Activated CD4-positive, alpha-beta T cell treated with anti-CD3 and anti-CD28 coated beads, Interleukin-2, amount 50 U/mL, for 48 hours (primary cell): ENCODE measurements around the gene GET4.
A peak's percentile ranks its signal among the peaks of the same experiment; 100 is the strongest.
"Not testable (repeated sequence)": the region's sequence is repeated elsewhere in the genome, so short reads cannot be mapped to it uniquely, and the experiment has no call there.

Experiments used
- DNase-seq, 2 experiments: peaks; one replicate each; pipeline ENCODE4 v3.0.0-alpha.2; 2020

The GET4 gene

DNA sequence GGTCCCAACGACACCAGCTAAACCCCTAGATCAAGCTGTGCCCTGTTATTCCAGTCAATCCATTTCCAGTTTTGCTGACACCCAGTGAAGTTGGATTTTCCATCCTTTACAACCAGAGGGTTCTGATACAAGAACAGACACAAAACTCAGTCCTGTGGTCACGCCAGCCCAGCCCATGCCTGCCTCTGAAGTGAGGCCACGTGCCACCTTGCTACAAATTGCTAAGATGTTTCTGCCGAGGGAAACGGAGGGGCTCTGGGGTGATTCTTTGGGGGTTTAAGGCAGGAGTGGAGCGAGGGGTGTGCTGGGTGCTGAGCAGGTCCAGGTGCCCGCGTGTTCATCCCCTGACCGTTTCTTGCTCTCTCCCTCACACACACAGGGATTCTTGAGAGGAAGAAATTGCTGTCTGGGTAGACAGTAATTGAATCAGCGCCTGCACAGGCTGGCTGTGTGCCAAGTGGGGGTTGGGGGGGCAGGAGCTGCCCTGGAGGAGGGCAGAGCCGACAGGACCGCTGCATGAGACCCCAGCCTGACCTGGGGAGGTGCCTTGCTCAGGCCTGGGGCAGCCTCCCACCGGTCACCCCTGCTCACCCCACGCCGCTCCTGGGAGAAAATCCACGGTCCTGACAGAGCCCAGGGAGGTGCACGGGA is 40.1 kb downstream of the GET4 start:
- no peak for DNase-seq

DNA sequence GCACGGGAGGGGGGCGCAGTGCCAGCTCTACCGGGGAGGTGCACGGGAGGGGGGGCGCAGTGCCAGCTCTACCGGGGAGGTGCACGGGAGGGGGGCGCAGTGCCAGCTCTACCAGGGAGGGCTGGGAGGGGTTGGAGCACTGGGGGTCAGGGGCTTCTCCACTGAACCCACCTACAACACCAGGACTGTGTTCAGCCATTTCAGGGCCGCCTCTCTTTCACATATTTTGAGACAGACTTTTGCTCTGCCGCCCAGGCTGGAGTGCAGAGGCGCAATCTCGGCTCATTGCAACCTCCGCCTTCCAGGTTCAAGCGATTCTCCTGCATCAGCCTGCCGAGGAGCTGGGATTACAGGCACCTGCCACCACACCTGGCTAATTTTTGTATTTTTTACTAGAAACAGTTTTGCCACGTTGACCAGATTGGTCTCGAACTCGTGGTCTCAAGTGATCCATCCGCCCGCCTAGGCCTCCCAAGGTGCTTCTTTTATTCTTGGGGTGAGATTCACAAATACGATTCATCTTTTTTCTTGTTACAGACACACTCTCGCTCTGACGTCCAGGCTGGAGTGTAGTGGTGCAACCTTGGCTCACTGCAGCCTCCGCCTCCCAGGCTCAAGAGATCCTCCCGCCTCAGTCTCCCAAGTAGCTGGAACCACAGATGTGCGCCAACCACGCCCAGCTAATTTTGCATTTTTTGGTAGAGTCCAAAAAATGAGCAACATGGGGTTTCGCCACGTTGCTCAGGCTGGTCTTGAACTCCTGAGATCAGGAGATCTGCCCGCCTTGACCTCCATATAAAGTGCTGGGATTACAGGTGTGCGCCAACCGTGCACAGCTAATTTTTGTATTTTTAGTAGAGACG is 41.1 kb downstream of the GET4 start:
- DNase-seq = no peak

DNA sequence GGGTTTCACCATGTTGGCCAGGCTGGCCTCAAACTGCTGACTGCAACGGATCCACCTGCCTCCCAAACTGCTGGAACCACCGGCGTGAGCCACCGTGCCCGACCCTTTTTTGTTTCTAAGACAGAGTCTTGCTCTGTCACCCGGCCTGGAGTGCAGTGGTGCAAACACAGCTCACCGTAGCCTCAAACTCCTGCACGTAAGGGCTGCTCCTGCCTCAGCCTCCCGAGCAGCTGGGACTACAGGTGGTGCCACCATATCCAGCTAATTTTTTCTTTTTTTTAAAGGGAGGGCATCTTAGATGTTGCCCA is 41.7 kb downstream of the GET4 start:
- no peak for DNase-seq

DNA sequence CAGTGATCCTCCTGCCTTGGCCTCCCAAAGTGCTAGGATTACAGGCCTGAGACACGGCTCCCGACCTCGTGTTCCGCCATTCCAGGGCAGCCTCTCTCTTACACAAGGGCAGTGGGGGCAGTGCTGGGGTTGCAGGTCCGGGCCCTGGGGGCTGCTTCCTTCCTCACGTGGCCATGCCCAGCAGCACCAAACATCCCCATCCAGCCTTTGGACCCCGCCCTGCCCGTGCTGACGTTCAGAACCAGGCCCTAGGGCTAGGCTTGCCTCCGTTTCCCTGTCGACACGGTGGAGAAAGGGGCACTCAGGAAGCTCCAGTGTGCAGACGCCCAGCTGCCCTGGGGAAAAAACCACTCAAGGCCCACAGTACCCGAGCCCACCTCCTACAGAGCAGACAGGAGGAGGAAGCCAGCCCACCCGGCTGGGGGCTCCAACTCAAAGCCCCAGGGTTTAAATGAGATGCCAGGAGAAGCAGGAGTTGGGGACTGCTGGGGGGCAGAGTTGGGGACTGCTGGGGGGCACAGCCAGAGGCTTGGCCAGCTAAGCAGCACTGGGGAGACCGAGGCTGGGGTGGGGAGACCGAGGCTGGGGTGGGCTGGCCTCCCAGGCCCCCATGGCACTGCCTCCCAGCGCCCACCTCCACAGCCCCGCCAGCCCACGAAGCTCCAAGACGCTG is 42.2 kb downstream of the GET4 start:
- DNase-seq = no peak

- DNase-seq = no peak
Observed at GRCh38 chr7:919114-919442, 42.7 kb downstream of the GET4 start.

DNA sequence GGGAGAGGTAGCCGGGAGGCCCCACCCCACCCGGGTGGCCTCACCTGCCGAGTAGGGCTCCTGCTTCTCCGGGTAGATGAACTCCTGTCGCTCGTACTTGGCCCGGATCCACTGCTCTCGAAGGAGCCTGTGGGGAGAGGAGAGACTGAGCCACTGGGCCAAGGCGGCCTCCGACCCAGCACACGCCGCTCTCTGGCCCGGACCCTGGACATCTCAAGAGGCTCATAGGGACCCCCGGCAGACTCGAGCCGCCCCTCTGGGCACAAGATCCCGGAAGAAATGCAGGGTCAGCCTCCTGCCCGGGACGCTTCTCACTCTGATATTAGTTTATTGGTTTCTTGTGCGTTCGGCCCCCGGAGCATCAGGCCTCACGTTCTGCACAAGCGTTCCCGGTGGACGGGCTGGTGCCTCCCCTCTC is 43.6 kb downstream of the GET4 start:
- DNase-seq = no peak

GRCh38 chr7:920351-921070 is 44.2 kb downstream of the GET4 start:
- peak; percentile 48 to 58 for DNase-seq

- DNase-seq = no peak
Observed at GRCh38 chr7:921071-921461, 44.7 kb downstream of the GET4 start.

GRCh38 chr7:921581-922333 is 45.4 kb downstream of the GET4 start:
- no peak for DNase-seq

GRCh38 chr7:922334-923107 is 46.2 kb downstream of the GET4 start:
- DNase-seq = peak; percentile 50 to 59

GRCh38 chr7:923108-924041 is 47.0 kb downstream of the GET4 start:
- peak; percentile 93 to 95 for DNase-seq

GRCh38 chr7:924042-924441 is 47.7 kb downstream of the GET4 start:
- not testable (repeated sequence) for DNase-seq

GRCh38 chr7:924541-925231 is 48.3 kb downstream of the GET4 start:
- peak; percentile 72 to 79 for DNase-seq

GRCh38 chr7:925601-926000 is 49.2 kb downstream of the GET4 start:
- no peak for DNase-seq

DNA sequence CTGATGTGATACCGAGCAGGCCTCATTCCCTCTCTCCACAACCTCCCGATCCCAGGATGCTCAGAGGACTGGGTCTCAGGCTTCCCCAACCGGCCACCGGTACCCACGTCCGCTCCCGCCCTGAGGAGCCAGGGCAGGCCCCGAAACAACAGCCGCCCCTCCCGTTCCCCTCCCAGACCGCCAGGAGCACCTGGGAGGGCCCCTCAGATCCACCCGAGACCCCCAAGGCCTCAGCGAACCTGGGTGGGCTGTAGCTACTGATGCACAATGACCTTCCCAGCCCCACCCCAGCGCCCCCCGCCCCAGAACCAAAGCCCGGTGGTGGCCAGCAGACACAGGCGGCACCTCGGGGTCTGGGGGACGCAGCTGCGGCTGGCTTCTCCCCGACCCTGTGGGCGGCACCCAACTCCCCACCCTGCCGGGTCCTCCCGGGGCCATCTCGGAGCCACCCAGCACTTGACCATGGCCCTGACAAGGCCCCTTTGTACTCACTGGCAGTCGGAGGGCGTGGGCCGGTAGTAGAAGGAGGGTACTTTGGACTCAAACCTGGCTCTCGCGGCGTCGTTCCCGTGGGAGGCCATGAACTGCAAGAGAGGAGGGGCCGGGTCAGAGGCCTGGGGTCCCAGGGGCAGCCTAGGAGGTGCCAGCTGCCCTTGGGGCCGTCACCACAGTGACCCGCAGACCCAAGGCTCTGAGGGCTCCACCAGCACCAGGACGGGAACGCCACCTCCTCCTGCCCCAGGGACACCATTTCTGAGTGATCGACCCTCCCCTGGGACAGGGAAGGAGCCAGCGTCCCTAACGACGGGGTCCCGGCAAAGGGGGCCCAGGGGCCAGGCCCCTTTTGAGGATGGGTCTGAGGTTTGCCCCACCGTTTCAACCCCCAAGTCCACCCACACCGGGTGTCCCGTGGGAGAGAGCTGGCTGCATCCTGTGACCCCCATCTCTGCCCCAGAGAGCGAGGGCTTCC is 50.0 kb downstream of the GET4 start:
- no peak for DNase-seq

DNA sequence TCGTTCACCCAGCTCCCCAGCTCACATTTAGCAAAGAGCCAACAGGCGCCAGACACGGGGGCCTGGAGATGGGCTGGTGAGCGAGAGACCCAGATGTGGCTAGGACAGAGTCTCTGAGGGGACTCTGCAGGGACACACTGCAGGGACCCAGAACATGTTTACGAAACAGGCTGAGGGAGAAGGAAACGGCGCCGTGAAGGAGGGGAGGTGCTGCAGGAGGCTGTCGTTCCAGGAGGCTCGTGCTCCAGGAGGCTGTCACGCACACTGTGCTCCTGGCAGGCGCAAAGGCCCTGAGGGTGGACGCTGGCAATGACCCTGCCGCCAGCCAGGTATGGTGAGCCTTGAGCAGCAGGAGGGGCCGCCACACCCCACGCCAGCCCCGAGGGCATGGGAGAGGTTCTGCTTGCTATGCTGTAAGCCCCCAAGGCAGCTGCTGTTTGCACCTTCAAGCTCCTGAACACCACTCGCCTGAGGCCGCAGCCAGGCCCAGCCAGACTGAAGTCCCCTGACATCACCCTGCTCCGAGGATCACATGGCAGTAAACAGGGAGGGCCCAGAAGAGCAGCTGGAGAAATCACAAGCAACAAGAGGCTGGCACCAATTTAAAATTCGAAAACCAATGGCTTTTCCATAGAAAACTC is 50.8 kb downstream of the GET4 start:
- DNase-seq = no peak

GRCh38 chr7:929311-929711 is 53.0 kb downstream of the GET4 start:
- no peak for DNase-seq
